Upper lobe of left lung (tissue), 4 donors: ENCODE data around the gene FOXO6.

Experiments used
- CTCF ChIP-seq, 6 experiments: fragments of 450-650 bp in 4 of 6; fragments of 200-600 bp in 2 of 6; sonication (generic) in 2 of 6; IDR thresholded peaks; one replicate each; pipeline ENCODE4 v1.5.1; 2016 to 2019; ENCODE audit warnings: antibody characterized with exemption in 6 of 6
- EP300 ChIP-seq, 4 donors: sonication (generic); formaldehyde crosslinking; IDR thresholded peaks; one replicate each; pipeline ENCODE4 v1.5.1; 2017; ENCODE audit warnings: antibody characterized with exemption in 4 of 4, control low read depth in 2 of 4
- POLR2A ChIP-seq, 4 donors: fragments of 450-650 bp; IDR thresholded peaks; one replicate each; pipeline ENCODE4 v1.5.1; 2016 to 2017; ENCODE audit warnings: antibody characterized with exemption in 4 of 4, mild to moderate bottlenecking in 2 of 4
- POLR2AphosphoS5 ChIP-seq, 2 donors: sonication (generic); formaldehyde crosslinking; IDR thresholded peaks; one replicate each; pipeline ENCODE4 v1.5.1; 2017; ENCODE audit warnings: antibody characterized with exemption in 2 of 2

- no peak for TF ChIP-seq CTCF (IDR thresholded peaks at IDR 0.05)
- TF ChIP-seq POLR2AphosphoS5 (IDR thresholded peaks at IDR 0.05) = no peak
- no peak for TF ChIP-seq POLR2A (IDR thresholded peaks at IDR 0.05)
- TF ChIP-seq EP300 (IDR thresholded peaks at IDR 0.05) = no peak
Observed at GRCh38 chr1:41362749-41363590, 1.7 kb downstream of the FOXO6 start.
